Epidermal melanocyte (primary cell): ENCODE results near the gene SIGLEC11.
"Not testable (repeated sequence)": the region's sequence is repeated elsewhere in the genome, so short reads cannot be mapped to it uniquely, and the experiment has no call there.

Experiments used
- DNase-seq: peaks from one replicate; pipeline ENCODE4 v3.0.0; 2011; ENCODE audit warnings: low spot score; ENCODE audit not compliant: insufficient read length

Gene SIGLEC11

GRCh38 chr19:49927526-49928264 lies 33.3 kb downstream of the SIGLEC11 start:
- DNase-seq, result no peak

GRCh38 chr19:49926515-49926914 lies 34.5 kb downstream of the SIGLEC11 start:
- no peak for DNase-seq

- no peak for DNase-seq
Measured at GRCh38 chr19:49925486-49925885, 35.5 kb downstream of the SIGLEC11 start.

GRCh38 chr19:49924881-49925210 lies 36.1 kb downstream of the SIGLEC11 start:
- DNase-seq, result not testable (repeated sequence)

GRCh38 chr19:49924004-49924880 lies 36.7 kb downstream of the SIGLEC11 start:
- DNase-seq, result no peak

GRCh38 chr19:49923055-49924003 lies 37.6 kb downstream of the SIGLEC11 start:
- no peak for DNase-seq

GRCh38 chr19:49921871-49922795 lies 38.8 kb downstream of the SIGLEC11 start:
- no peak for DNase-seq

- DNase-seq, result no peak
Measured at GRCh38 chr19:49920624-49921363, 40.2 kb downstream of the SIGLEC11 start.

GRCh38 chr19:49918089-49918488 lies 42.9 kb downstream of the SIGLEC11 start:
- no peak for DNase-seq

- no peak for DNase-seq
Measured at GRCh38 chr19:49916839-49917733, 43.9 kb downstream of the SIGLEC11 start.

GRCh38 chr19:49915271-49915670 lies 45.7 kb downstream of the SIGLEC11 start:
- no peak for DNase-seq

GRCh38 chr19:49913720-49914119 lies 47.3 kb downstream of the SIGLEC11 start:
- DNase-seq, result no peak

- DNase-seq, result no peak
Measured at GRCh38 chr19:49912965-49913685, 47.8 kb downstream of the SIGLEC11 start.

GRCh38 chr19:49911381-49912145 lies 49.4 kb downstream of the SIGLEC11 start:
- no peak for DNase-seq

GRCh38 chr19:49910179-49910578 lies 50.8 kb downstream of the SIGLEC11 start:
- no peak for DNase-seq

- DNase-seq, result no peak
Measured at GRCh38 chr19:49908480-49909420, 52.2 kb downstream of the SIGLEC11 start.
